HG03521 (cell line): ENCODE results near the gene SIX5.

ENCODE experiments used
- ATAC-seq: cut with Tn5 transposase; IDR thresholded peaks from one replicate; pipeline ENCODE4 v1.9.1; 2021; ENCODE audit warnings: mild to moderate bottlenecking, moderate library complexity; ENCODE audit not compliant: unreplicated experiment

The SIX5 gene

DNA sequence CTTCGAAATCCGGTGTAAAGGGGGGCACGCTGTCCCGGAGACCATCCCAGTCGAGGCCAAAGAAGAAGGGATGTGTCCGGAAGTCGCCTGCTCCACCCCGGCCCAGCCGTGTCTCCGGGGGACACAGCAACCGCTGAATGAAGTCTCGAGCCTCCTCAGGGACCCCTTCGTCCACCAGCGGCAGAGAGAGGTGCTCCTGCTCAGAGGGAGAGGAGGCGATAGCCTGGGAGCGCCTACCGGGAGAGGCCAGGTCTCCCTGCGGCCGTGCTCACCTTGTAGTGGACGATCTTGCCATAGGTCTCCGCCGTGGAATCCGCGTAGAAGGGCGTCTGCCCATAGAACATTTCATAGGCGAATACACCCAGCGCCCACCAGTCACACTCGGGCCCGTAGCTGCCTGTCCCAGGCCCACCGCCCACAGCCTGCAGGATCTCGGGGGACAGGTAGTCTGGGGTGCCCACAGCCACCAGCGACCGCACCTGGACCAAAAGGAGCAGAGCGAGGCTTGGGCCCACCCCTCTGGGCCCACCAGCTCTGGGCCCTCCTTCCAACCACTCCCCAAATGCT is 8.4 kb upstream of the SIX5 start:
- no peak for ATAC-seq

DNA sequence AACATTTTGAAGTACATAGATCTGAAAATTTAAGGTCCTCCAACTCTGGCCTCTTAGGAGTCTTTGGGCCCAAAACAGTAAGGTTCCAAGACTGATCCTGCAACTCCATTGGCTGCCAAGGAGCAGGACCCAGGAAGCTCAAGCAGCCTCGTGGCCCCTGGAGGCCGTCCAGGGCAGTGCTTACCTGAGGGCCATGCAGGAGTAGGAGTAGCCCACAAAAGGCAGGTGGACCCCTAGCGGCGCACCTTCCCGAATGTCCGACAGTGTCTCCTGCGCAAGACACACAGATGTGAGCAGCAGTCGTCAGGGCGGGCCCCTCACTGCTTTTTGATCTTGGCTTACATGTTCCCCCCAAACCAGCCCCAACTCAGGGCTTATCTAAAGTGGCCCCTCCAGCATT is 5.7 kb upstream of the SIX5 start:
- no peak for ATAC-seq

DNA sequence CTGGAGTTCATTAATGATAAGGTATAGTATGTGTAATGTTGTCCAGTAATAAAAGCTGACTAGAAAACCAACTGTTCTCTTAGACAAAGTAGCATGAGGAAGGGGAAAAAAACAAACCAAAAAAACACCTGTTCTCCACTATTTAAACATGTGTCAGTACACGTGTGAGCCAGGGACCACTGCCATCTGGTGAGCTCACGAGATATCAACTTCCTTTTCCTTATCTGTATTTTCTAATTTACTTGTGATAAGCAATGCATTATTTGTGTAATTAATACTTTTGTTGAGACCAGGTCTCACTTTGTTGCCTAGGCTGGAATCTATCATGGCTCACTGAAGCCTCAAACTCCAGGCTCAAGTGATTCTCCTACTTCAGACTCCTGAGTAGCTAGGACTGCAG is 4.3 kb upstream of the SIX5 start:
- ATAC-seq: no peak

DNA sequence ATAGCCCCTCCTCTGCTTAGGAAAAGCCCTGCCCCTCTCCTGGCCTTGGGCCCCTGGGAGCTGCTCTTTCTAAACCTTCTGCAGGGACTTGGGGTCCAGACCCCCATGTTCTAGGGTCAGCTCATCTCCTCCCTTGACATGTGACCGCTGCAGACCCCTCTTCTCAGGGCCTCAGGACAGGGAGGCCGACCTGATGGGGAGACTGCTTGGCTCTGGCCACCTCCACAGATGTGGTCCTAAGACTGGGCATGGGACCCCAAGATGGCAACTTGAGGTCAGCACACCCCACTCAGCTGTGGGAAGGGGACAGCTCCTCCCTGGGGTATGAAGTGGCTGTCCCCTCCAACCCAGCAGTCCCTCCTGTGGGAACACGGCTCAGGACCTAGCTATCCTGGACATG is 3.9 kb upstream of the SIX5 start:
- no peak for ATAC-seq

DNA sequence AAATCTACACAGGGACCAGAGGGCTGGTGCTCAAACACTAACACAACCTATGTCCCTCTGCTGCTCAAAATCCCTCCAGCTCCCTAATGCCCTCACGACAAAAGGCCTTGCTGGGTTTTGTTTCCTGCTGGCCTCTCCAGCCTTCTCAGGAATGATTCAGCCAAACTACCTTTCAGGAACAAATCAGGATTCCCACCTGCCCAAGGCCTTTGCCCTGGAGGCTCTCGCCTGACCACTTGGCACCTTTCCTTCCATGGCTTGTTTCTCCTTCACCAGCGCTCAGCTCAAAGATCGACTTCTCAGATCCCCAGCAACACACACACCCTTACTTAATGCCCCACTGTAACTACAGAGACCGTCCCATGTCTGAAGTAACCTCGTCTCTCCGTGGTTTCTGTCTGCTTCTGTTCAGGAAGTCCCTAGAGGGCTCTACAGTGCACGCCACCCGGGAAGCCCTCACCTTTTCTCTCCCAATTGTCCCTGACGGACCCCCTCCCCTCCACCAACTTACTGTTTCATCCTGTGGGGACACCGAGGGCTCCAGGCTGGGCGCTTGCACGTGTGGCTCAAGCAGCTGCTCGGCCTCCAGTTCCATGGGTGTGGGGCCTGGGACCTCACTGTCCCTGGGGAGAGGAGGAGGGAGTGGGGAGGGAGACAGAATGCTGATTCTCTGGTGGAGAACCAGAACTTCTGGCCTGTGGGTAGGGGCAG is 3.2 kb upstream of the SIX5 start:
- ATAC-seq: no peak

DNA sequence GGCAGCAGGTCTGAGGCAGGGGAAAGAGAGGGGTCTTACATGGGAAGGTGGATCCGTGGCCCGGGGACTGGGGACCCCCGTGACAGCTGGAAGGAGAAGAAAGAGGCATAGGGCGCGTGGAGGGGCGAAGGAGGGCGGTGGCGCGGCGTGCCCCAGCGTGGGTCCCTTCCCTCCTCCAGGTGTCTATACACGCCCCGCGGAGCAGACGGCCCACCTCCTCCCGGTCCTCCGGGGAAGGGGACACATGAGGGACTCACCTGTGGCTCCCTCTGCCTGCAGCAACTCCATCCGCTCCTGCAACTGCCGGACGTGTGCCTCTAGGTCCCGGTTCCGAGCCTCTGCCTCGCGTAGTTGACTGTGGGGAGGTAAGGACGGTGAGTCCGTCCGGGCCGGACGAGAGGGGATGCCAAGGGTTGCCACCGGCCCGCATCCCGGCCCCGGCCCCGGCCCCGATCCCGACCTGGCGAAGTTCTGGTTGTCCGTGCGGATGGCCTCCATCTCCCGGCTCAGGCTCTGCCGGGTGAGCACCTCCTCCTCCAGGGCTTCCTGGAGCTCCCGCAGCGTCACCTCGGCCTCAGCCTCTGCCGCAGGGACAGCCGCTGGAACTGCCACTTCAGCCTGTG is 2.4 kb upstream of the SIX5 start:
- ATAC-seq: no peak

DNA sequence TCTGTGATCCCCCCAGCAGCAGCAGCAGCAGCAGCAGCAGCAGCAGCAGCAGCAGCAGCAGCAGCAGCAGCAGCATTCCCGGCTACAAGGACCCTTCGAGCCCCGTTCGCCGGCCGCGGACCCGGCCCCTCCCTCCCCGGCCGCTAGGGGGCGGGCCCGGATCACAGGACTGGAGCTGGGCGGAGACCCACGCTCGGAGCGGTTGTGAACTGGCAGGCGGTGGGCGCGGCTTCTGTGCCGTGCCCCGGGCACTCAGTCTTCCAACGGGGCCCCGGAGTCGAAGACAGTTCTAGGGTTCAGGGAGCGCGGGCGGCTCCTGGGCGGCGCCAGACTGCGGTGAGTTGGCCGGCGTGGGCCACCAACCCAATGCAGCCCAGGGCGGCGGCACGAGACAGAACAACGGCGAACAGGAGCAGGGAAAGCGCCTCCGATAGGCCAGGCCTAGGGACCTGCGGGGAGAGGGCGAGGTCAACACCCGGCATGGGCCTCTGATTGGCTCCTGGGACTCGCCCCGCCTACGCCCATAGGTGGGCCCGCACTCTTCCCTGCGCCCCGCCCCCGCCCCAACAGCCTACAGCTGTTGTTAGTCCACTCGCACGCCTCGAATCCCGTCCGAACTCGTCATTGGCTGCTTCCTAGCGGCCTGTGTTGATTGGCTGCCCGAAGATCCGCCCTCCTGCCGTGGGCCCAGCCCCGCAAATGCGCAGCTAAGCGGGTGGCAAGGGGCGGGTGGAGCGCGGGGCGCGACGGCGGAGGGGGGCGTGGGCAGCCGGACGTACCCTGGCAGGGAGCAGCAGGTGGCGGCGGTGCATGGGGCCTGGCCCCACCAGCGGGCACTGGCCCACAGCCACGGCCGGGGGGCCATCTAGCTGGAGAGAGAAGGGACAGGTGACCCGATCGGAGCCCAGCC is 1.4 kb upstream of the SIX5 start:
- peak; percentile 42 for ATAC-seq

DNA sequence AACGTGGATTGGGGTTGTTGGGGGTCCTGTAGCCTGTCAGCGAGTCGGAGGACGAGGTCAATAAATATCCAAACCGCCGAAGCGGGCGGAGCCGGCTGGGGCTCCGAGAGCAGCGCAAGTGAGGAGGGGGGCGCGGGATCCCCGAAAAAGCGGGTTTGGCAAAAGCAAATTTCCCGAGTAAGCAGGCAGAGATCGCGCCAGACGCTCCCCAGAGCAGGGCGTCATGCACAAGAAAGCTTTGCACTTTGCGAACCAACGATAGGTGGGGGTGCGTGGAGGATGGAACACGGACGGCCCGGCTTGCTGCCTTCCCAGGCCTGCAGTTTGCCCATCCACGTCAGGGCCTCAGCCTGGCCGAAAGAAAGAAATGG is 754 bp upstream of the SIX5 start:
- ATAC-seq: no peak

DNA sequence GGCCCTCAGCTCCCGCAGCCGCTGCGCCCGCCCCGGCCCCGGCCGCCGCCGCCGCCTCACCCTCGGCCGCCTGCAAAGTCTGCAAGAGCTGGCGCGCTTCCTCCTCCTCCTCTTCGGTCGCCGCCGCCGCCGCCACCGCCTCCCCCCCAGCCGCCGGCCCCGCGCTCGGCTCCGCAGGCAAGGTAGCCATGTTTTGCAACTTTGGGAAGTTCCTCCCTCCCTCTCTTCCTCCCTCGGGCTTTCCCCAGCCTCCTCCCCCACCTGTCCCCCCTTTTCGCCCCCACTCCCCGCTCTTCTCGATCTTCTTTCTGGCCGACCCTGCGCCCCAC is 433 bp downstream of the SIX5 start:
- no peak for ATAC-seq

DNA sequence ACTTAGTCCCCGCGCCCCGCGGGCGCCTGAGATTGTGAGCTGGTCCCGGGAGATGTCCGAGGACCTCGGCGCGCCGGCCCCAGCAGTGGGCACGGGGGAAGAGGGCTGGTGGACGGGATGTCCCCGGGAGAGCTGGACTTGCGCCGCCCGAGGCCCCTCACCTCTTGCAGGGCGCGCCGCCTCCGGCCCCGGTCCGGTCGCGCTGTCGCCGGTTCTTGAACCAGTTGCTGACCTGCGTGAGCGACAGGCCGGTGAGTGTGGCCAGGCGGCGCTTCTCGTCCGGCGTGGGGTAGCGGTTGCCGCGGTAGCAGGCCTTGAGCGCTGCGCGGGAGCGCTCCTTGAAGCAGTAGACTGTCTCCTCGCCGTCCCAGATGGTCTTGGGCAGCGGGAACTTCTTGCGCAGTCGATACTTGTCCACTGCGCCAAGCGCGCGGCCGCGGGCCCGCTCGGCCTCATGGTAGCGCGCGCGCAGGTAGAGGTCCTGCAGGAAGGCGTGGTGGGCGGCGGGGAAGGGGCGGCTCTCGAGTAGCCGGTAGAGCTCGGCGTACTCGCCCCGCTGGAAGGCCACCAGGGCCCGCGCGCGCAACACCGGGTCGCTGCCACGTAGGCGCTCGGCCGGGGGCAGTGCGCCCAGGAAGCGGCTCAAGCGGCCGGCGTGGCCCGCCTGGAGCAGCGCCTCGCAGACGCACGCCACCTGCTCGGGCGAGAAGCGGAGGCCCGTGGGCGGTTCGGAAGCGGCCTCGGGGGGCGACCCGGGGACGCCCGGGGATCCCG is 984 bp downstream of the SIX5 start:
- ATAC-seq: no peak

DNA sequence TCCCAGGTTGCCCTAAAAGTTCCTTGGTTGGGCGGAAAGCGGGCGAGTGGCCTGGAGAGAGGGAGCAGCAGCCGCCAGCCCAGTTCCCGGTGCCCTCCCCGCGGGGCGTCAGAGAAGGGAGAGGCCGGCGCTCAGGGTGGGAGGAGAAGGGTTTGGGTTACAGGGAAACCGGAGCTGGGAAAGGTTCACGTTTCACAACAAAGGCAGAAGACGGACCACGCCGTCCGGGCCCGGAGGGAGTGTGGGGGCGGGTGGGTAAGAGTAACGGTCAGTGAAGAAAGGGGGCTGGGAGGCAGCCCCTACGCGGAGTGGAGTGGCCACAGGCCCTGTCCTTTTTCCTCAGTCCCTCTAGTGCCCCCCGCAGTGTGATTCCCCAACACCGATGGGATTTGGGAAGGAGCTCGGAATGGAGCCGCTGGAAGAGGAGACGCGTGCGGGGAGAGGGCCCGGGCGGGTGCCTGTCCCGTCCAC is 1.6 kb downstream of the SIX5 start:
- ATAC-seq: no peak

DNA sequence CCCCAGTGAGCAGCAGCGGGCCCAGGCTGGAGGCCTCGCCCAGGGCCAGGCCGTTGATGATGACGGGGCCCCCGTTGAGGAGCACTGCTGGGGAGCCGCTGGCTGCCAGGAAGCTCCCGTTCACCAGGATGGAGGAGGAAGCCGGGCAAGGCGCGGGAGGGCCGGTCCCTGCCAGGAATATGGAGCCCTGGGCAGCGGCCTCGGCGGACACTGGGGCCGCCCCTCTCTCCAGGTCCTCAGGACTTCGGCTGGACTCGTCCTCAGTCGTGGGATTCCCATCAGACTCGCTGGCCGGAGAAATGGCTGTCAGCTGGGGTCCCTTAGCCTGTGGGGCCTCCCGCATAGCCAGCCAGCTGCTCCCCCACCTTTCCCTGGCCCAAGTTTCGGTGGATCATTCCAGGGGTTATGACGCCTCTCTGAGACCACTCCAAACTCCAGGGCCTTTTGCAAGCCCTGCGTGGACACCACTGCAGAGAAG is 2.1 kb downstream of the SIX5 start:
- no peak for ATAC-seq

DNA sequence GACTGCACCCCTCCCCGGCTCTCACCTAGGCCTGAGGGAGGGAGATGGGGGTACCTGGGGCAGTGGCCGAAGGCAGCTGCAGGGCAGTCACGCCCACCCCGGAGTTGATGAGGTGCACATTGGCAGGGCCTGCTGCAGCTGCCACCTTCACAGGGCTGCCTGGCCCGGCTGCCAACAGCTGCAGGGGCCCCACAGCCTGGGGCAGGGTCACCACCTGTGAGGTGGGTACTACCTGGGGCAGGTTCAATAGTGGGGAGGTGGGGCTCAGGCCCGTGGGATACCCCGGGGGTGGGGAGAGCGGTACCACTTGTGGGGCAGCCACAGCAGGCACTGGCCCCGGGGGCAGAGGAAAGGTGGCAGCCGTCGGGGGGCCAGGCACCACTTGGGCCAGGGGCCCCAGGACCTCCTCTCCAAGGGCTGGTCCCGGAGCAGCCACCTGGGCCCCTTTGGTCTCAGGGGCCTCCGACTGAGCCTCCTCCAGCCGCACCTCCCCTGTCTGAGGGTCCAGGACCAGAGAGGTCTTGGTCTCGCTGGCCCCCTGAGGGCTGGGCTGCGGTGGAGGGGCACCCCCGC is 2.7 kb downstream of the SIX5 start:
- no peak for ATAC-seq

DNA sequence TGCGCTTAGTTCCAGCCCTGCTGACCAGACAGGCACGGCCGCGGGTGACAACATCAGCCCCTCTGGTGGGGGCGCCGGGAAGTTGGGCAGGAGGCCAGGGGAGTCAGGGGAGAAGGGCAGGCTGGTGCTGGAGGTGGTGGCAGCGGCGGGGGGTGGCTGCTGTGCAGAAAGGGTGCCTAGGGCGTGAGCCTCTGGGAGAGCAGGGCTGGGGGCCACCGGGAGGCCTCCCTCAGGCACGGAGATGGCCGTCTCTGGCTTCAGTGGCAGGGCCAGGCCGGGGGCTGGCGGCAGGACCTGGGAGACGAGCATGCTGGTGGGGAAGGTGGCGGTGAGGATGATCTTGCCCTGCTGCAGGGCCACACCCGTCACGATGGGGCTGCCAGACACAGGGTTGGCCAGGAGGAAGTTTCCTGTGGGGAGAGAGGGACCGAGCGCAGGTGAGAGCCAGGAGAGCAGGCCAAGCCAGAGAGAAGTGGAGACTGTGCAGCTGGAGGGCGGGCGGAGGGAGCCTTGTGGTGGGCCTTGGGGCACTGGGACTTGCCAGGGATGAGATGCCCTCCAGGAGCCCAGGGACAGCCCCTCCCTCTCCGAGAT is 3.3 kb downstream of the SIX5 start:
- no peak for ATAC-seq

DNA sequence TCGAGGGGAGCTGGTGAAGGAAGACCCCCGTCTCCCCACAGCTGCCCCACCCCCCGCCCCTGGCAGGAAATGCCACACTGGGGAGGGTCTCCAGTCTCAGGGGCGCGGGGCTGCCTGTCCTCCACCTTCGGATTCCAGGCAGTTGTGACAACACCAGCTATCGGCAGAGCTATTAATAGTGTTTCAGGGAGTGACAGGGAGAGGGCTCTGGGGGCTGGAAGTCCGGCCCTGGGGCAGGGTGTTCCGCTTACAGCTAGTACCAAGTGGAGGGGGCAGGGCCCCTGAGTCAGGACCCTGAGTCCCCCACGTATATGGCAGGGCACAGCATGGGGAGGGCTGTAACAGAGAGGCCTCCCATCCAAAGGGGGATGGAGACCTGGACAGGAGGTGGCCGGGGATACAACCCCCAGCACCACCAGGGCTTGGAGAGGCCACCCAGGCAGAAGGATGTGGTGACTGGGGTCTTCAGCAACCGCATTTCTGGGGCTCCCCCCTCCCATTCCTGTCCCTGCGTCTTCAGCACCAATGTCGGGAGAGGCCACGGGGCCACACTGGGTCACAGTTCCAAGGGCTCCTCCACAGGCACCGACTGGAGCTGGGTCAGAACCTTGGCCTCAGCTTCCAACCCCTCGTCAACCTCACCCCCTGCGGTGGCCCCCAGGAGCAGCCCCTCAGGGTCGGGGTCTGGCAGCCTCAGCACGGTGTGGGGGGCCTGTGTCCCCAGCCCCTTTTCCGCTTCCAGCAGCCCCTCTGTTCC is 3.9 kb downstream of the SIX5 start:
- ATAC-seq: no peak

DNA sequence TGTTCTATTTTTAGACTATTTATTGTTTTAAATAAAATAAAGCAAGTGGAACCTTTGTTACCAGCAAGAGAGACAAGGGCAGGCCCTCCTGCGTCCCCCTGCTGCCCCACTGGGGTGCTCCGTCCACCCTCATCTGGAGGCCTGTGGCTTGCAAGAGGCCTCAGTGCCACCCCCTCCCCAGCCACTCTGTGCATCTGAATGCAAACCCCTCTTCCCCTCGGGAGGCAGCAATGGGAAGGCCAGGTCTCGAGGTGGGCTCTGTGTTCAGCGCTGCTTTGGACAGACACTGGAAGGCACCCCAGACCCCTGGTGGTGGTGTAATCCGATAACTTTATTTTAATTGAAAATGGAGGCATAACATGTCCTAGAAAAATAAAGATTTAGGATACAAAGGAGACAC is 4.6 kb downstream of the SIX5 start:
- ATAC-seq: no peak

DNA sequence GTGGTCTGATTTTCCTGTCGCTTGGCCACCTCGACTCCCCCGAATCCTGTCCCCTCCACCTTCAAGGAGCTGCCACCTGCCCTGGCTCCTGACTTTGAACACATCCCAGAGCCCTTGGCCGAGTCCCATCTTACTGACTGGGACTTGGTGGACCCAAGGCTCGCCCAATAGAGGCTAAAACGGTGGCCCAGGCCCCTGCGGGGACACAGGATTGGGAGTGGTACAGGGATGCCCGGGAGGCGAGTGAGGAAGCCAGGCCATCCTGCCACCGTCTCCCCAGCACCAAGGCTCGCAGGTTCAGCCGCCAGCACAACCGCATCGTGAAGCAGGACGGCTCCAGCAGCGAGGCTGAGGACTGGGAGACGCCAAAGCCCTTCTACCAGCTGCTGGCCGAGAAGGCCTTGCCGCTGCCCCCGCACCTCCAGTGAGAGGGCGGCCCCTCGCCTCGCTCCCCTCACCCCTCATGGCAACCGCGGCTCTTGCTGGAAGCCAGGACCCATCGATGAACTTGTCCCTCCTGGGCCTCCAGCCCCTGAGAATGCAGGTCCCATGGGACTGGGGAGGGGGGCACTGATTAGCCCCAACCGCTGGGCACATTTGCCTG is 5.3 kb downstream of the SIX5 start:
- ATAC-seq: no peak

DNA sequence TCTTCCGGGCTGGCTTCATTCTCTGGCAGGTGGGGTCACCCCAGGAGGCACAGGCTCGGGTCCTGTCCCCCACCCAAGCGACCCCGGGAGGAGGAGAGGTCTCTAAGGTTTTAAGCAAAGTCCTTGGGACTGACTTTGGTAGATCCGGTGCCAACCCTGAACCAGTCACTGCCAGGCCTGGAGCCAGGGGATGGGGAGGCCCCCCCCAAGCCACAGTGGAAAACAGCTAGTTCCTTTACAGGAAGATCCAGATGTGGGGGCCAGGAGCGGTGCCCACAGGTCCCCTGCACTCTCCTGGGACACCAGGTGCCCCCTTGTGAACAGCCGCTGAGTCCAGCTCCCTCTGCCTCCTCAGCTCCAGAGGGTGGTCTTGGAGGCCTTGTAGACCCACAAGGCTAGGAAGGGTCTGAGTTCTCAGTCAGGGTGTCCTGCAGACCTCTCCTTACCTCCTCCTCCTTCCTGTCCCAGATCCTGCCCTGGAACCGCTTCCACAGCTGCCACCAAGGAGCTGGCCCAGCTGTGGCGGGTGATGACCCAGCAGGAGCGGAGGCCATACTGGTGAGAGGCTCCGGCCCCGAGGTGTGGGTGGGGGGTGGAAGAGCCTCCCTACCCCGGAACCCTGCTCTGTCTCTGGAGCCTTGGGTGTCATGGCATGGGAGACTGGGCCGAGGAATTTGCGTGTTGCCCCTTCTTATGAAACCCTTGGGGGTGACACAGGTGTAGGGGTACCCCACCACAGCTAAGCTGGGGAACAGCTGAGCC is 6.0 kb downstream of the SIX5 start:
- ATAC-seq: no peak
